Measurements from ENCODE around the gene FAM114A1. TPM values are rescaled to one million over a fixed set of nuclear protein-coding genes. Genes with fewer than 3 reads are reported as not detected.
"Not testable (repeated sequence)": the region's sequence is repeated elsewhere in the genome, so short reads cannot be mapped to it uniquely, and the experiment has no call there.

FAM114A1 gene
- total RNA-seq, 1 donor from 2014 or later = 19.5 TPM

DNA sequence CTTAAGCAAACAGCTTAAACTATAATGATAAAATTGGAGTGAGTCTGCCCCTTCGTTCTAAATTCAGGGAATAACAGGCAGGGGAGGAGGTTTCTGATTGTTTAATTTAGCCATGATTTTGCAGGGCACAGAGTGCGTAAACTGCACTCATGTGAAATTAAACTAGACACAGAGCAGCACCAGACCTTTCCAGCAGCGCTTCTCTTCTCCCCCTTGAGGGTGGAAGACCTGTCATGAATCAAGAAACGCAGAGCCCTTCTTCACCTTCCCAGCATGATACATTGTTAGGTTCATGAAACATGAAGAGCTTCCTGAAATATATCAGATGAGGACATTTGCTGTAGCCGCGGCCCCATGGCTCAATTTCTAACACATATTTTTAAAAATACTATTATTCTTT is 63.1 kb downstream of the FAM114A1 start:
- TF ChIP-seq, protein P1, sequence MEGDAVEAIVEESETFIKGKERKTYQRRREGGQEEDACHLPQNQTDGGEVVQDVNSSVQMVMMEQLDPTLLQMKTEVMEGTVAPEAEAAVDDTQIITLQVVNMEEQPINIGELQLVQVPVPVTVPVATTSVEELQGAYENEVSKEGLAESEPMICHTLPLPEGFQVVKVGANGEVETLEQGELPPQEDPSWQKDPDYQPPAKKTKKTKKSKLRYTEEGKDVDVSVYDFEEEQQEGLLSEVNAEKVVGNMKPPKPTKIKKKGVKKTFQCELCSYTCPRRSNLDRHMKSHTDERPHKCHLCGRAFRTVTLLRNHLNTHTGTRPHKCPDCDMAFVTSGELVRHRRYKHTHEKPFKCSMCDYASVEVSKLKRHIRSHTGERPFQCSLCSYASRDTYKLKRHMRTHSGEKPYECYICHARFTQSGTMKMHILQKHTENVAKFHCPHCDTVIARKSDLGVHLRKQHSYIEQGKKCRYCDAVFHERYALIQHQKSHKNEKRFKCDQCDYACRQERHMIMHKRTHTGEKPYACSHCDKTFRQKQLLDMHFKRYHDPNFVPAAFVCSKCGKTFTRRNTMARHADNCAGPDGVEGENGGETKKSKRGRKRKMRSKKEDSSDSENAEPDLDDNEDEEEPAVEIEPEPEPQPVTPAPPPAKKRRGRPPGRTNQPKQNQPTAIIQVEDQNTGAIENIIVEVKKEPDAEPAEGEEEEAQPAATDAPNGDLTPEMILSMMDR (IDR thresholded peaks at IDR 0.05; ENCODE audit: borderline replicate concordance) = no peak
- DNase-seq = no peak
- intact Hi-C loops (cut with micrococcal nuclease) = no loop called here
- Histone ChIP-seq H3K36me3 (peaks cover 80% of the 10 kb centered on the region), H3K4me1 (no peaks in the 10 kb centered on the region), H3K4me3 (no peak overlapping the region), H3K27me3 (ENCODE audit: low read depth) (no peaks in the 10 kb centered on the region), H3K27ac (replicated peaks) (no peak overlapping the region), H3K9me3 (replicated peaks) (no peaks in the 10 kb centered on the region)

DNA sequence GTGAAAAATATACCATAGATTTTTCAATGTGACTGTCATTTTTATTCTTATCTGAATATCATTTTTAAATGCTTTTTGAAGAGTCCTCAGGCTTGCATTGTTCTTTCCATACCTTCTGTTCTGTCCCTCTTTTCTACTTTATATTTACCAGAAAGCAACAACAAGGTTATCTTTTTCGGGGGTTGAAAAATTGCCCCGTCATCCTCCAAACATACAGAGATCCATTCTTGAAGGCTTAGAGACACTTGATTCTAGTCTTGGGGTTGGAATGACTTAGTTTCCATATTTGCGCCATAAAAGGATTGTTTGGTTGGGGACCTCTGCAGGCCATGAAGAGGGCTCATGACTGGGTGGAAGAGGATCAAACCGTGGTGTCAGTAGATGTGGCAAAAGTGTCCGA is 63.5 kb downstream of the FAM114A1 start:
- no peak overlapping the region for H3K4me3 ChIP-seq
- intact Hi-C loops (cut with micrococcal nuclease) = no loop called here
- TF ChIP-seq, protein P1 (IDR thresholded peaks at IDR 0.05; ENCODE audit: borderline replicate concordance) = no peak
- no peaks in the 10 kb centered on the region for H3K27me3 ChIP-seq (ENCODE audit: low read depth)
- peaks cover 82% of the 10 kb centered on the region for H3K36me3 ChIP-seq
- no peaks in the 10 kb centered on the region for H3K9me3 ChIP-seq (replicated peaks)
- H3K27ac ChIP-seq (replicated peaks) = no peak overlapping the region
- DNase-seq = no peak
- no peaks in the 10 kb centered on the region for H3K4me1 ChIP-seq

- H3K4me1 ChIP-seq = no peaks in the 10 kb centered on the region
- H3K4me3 ChIP-seq = no peak overlapping the region
- TF ChIP-seq, protein P1 (IDR thresholded peaks at IDR 0.05; ENCODE audit: borderline replicate concordance) = no peak
- DNase-seq = no peak
- intact Hi-C loops (cut with micrococcal nuclease) = no loop called here
- H3K27ac ChIP-seq (replicated peaks) = no peak overlapping the region
- H3K27me3 ChIP-seq (ENCODE audit: low read depth) = no peaks in the 10 kb centered on the region
- no peaks in the 10 kb centered on the region for H3K9me3 ChIP-seq (replicated peaks)
- H3K36me3 ChIP-seq = peaks cover 92% of the 10 kb centered on the region
These were observed 67.9 kb downstream of the FAM114A1 start for GRCh38 chr4:38935391-38936073.

GRCh38 chr4:38939165-38939564 is 71.6 kb downstream of the FAM114A1 start:
- Histone ChIP-seq H3K4me3 (no peak overlapping the region), H3K36me3 (peaks cover 87% of the 10 kb centered on the region), H3K4me1 (peaks cover 12% of the 10 kb centered on the region), H3K9me3 (replicated peaks) (no peaks in the 10 kb centered on the region), H3K27me3 (ENCODE audit: low read depth) (no peaks in the 10 kb centered on the region), H3K27ac (replicated peaks) (no peak overlapping the region)
- DNase-seq = no peak
- TF ChIP-seq, protein P1 (IDR thresholded peaks at IDR 0.05; ENCODE audit: borderline replicate concordance) = no peak
- intact Hi-C loops (cut with micrococcal nuclease) = no loop called here

- TF ChIP-seq, protein P1 (IDR thresholded peaks at IDR 0.05; ENCODE audit: borderline replicate concordance) = no peak
- peaks cover 12% of the 10 kb centered on the region for H3K4me1 ChIP-seq
- no peaks in the 10 kb centered on the region for H3K9me3 ChIP-seq (replicated peaks)
- no peak overlapping the region for H3K4me3 ChIP-seq
- H3K27me3 ChIP-seq (ENCODE audit: low read depth) = no peaks in the 10 kb centered on the region
- no peak overlapping the region for H3K27ac ChIP-seq (replicated peaks)
- H3K36me3 ChIP-seq = peaks cover 86% of the 10 kb centered on the region
- intact Hi-C loops (cut with micrococcal nuclease) = no loop called here
- no peak for DNase-seq
These were observed 72.9 kb downstream of the FAM114A1 start for GRCh38 chr4:38940476-38940875.

DNA sequence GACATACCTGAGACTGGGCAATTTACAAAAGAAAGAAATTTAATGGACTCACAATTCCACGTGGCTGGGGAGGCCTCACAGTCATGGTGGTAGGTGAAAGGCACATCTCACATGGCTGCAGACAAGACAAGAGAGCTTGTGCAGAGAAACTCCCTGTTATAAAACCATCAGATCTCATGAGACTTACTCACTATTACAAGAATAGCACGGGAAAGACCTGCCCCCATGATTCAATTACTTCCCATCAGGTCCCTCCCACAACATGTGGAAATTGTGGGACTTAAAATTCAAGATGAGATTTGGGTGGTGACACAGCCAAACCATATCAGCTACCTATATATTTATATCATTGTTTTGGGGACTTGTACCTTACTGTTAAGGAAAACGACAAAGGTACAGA is 74.3 kb downstream of the FAM114A1 start:
- H3K4me3 ChIP-seq; H3K9me3 ChIP-seq (replicated peaks); H3K27me3 ChIP-seq (ENCODE audit: low read depth); H3K27ac ChIP-seq (replicated peaks); DNase-seq; intact Hi-C loops (cut with micrococcal nuclease): not testable (repeated sequence)
- H3K4me1 ChIP-seq = peaks cover 12% of the 10 kb centered on the region
- H3K36me3 ChIP-seq = peaks cover 74% of the 10 kb centered on the region

Measured in left ventricle myocardium inferior (tissue), 1 donor.